ENCODE results near the gene VN1R5. TPM values are rescaled to one million over a fixed set of nuclear protein-coding genes. Genes with fewer than 3 reads are reported as not detected.
"Not testable (repeated sequence)": the region's sequence is repeated elsewhere in the genome, so short reads cannot be mapped to it uniquely, and the experiment has no call there.

Gene VN1R5
- total and polyA plus RNA-seq, 9 donors, result not detected

GRCh38 chr1:247287460-247287859, 31.6 kb downstream of the VN1R5 start:
- no peak for DNase-seq
- Histone ChIP-seq H3K4me3 (no peak overlapping the region), H3K36me3 (no peaks in the 10 kb centered on the region), H3K9me3 (no peaks in the 10 kb centered on the region), H3K27me3 (no peaks in the 10 kb centered on the region), H3K27ac (no peak overlapping the region), H3K4me1 (ENCODE audit: insufficient read depth) (no peaks in the 10 kb centered on the region)
- WGBS, 3 donors, result 93 to 94% (median 94%) methylated on average over 14 of the region's 14 CpGs
- TF ChIP-seq POLR2A (IDR thresholded peaks at IDR 0.05) (no peak), EP300 (IDR thresholded peaks at IDR 0.05) (no peak), CTCF (IDR thresholded peaks at IDR 0.05) (no peak)
- intact Hi-C loops (cut with DNase I), result no loop called here

GRCh38 chr1:247288341-247288740, 32.5 kb downstream of the VN1R5 start:
- WGBS, 3 donors, result 96 to 98% (median 97%) methylated on average over 6 of the region's 6 CpGs
- H3K36me3 ChIP-seq, result no peaks in the 10 kb centered on the region
- TF ChIP-seq CTCF (IDR thresholded peaks at IDR 0.05) (no peak), POLR2A (IDR thresholded peaks at IDR 0.05) (no peak), EP300 (IDR thresholded peaks at IDR 0.05) (no peak)
- H3K27ac ChIP-seq, result no peak overlapping the region
- DNase-seq, result no peak
- no peaks in the 10 kb centered on the region for H3K9me3 ChIP-seq
- H3K27me3 ChIP-seq, result no peaks in the 10 kb centered on the region
- intact Hi-C loops (cut with DNase I), result no loop called here
- H3K4me1 ChIP-seq (ENCODE audit: insufficient read depth), result no peaks in the 10 kb centered on the region
- H3K4me3 ChIP-seq, result no peak overlapping the region

GRCh38 chr1:247289274-247289892, 33.5 kb downstream of the VN1R5 start:
- 83 to 87% (median 86%) methylated on average over 19 of the region's 19 CpGs for WGBS, 3 donors
- DNase-seq; H3K27ac ChIP-seq; H3K27me3 ChIP-seq; intact Hi-C loops (cut with DNase I); H3K36me3 ChIP-seq; H3K9me3 ChIP-seq; H3K4me1 ChIP-seq (ENCODE audit: insufficient read depth); H3K4me3 ChIP-seq: not testable (repeated sequence)

- Histone ChIP-seq H3K27ac (no peak overlapping the region), H3K27me3 (no peaks in the 10 kb centered on the region), H3K4me1 (ENCODE audit: insufficient read depth) (no peaks in the 10 kb centered on the region), H3K36me3 (no peaks in the 10 kb centered on the region), H3K4me3 (no peak overlapping the region), H3K9me3 (no peaks in the 10 kb centered on the region)
- no peak for DNase-seq
- WGBS, 3 donors, result 95 to 96% (median 95%) methylated on average over 20 of the region's 20 CpGs
- TF ChIP-seq POLR2A (IDR thresholded peaks at IDR 0.05), result no peak
- TF ChIP-seq CTCF (IDR thresholded peaks at IDR 0.05), result no peak
- no peak for TF ChIP-seq EP300 (IDR thresholded peaks at IDR 0.05)
- intact Hi-C loops (cut with DNase I), result no loop called here
These were observed 34.7 kb downstream of the VN1R5 start for GRCh38 chr1:247290576-247290975.

- DNase-seq, result no peak
These were observed 35.3 kb downstream of the VN1R5 start for GRCh38 chr1:247291161-247291560.

More at GRCh38 chr1:247291161-247291560, 35.3 kb downstream of the VN1R5 start:
- H3K9me3 ChIP-seq, result no peaks in the 10 kb centered on the region
- WGBS, 3 donors, result 93 to 95% (median 93%) methylated on average over 9 of the region's 9 CpGs
- no peaks in the 10 kb centered on the region for H3K36me3 ChIP-seq
- TF ChIP-seq POLR2A (IDR thresholded peaks at IDR 0.05) (no peak), EP300 (IDR thresholded peaks at IDR 0.05) (no peak)
- H3K27ac ChIP-seq, result no peak overlapping the region
- no peaks in the 10 kb centered on the region for H3K27me3 ChIP-seq
- H3K4me3 ChIP-seq, result no peak overlapping the region
- no peaks in the 10 kb centered on the region for H3K4me1 ChIP-seq (ENCODE audit: insufficient read depth)
- intact Hi-C loops (cut with DNase I), result no loop called here
